ENCODE data around the gene RHBDF2.

DNA sequence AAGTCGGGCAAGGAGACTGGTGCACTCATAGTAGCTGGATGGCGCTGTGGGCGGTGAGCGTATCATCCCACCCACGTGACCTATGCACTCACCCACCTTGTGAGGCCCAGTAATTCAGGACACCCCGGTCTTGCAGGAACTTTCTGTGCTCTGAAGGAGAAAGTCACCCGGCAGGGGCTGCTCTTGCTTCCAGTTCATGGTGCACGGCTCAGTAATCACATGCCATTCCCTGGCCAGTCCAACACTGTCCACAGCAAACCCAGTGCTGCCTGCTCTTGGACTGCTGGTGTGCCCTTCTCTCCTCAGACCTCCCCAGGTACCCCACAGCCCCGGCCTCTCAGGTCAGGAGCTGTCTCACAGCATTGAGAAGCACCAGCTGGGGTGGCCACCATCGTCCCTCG lies 16.4 kb upstream of the RHBDF2 start:
- TF ChIP-seq EZH2 (IDR thresholded peaks at IDR 0.05; ENCODE audit: borderline replicate concordance, insufficient read depth, low read depth, low read length, poor library complexity, severe bottlenecking) = no peak
- TF ChIP-seq, protein P1, sequence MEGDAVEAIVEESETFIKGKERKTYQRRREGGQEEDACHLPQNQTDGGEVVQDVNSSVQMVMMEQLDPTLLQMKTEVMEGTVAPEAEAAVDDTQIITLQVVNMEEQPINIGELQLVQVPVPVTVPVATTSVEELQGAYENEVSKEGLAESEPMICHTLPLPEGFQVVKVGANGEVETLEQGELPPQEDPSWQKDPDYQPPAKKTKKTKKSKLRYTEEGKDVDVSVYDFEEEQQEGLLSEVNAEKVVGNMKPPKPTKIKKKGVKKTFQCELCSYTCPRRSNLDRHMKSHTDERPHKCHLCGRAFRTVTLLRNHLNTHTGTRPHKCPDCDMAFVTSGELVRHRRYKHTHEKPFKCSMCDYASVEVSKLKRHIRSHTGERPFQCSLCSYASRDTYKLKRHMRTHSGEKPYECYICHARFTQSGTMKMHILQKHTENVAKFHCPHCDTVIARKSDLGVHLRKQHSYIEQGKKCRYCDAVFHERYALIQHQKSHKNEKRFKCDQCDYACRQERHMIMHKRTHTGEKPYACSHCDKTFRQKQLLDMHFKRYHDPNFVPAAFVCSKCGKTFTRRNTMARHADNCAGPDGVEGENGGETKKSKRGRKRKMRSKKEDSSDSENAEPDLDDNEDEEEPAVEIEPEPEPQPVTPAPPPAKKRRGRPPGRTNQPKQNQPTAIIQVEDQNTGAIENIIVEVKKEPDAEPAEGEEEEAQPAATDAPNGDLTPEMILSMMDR (IDR thresholded peaks at IDR 0.05) = no peak

Measured in B cell (primary cell).